HG02885 (cell line): Measurements from ENCODE around the gene PIK3IP1.
"Not testable (repeated sequence)": the region's sequence is repeated elsewhere in the genome, so short reads cannot be mapped to it uniquely, and the experiment has no call there.

Experiments used
- ATAC-seq: cut with Tn5 transposase; IDR thresholded peaks from one replicate; pipeline ENCODE4 v1.9.1; 2021; ENCODE audit warnings: mild to moderate bottlenecking; ENCODE audit not compliant: unreplicated experiment, poor library complexity

Gene PIK3IP1

GRCh38 chr22:31259798-31260473 is 32.4 kb downstream of the PIK3IP1 start:
- no peak for ATAC-seq

GRCh38 chr22:31253949-31254348 is 38.3 kb downstream of the PIK3IP1 start:
- ATAC-seq = no peak

- no peak for ATAC-seq
Observed at GRCh38 chr22:31250740-31251600, 41.3 kb downstream of the PIK3IP1 start.

GRCh38 chr22:31248965-31249958 is 43.0 kb downstream of the PIK3IP1 start:
- no peak for ATAC-seq

GRCh38 chr22:31248138-31248745 is 44.0 kb downstream of the PIK3IP1 start:
- no peak for ATAC-seq

GRCh38 chr22:31247726-31248125 is 44.6 kb downstream of the PIK3IP1 start:
- no peak for ATAC-seq

- ATAC-seq = no peak
Observed at GRCh38 chr22:31246687-31247086, 45.6 kb downstream of the PIK3IP1 start.

- ATAC-seq = not testable (repeated sequence)
Observed at GRCh38 chr22:31245998-31246397, 46.3 kb downstream of the PIK3IP1 start.

GRCh38 chr22:31244943-31245451 is 47.3 kb downstream of the PIK3IP1 start:
- no peak for ATAC-seq

- no peak for ATAC-seq
Observed at GRCh38 chr22:31244046-31244942, 48.0 kb downstream of the PIK3IP1 start.

- ATAC-seq = no peak
Observed at GRCh38 chr22:31243339-31244045, 48.8 kb downstream of the PIK3IP1 start.

GRCh38 chr22:31241936-31242335 is 50.4 kb downstream of the PIK3IP1 start:
- no peak for ATAC-seq

GRCh38 chr22:31241200-31241599 is 51.1 kb downstream of the PIK3IP1 start:
- no peak for ATAC-seq

GRCh38 chr22:31239771-31240370 is 52.4 kb downstream of the PIK3IP1 start:
- ATAC-seq = no peak

- ATAC-seq = no peak
Observed at GRCh38 chr22:31238057-31238456, 54.2 kb downstream of the PIK3IP1 start.

GRCh38 chr22:31236044-31236443 is 56.2 kb downstream of the PIK3IP1 start:
- not testable (repeated sequence) for ATAC-seq

- no peak for ATAC-seq
Observed at GRCh38 chr22:31235081-31235480, 57.2 kb downstream of the PIK3IP1 start.

GRCh38 chr22:31233001-31233400 is 59.3 kb downstream of the PIK3IP1 start:
- ATAC-seq = no peak
